HUES48 (cell line): ENCODE measurements around the gene CCDC60.

Experiments
- H3K27ac ChIP-seq: one replicate; pipeline ENCODE4 v1.7.0; 2013; ENCODE audit warnings: low read depth, low read length, inconsistent platforms
- H3K27me3 ChIP-seq: 2 replicates; pipeline ENCODE4 v1.6.1; 2013; ENCODE audit warnings: mild to moderate bottlenecking, low read length; ENCODE audit not compliant: control insufficient read depth, insufficient read depth
- H3K36me3 ChIP-seq: 2 replicates; pipeline ENCODE4 v1.6.1; 2013; ENCODE audit warnings: low read length; ENCODE audit not compliant: control insufficient read depth, insufficient read depth
- H3K4me1 ChIP-seq: 2 replicates; pipeline ENCODE4 v1.6.1; 2013; ENCODE audit warnings: mild to moderate bottlenecking, low read length; ENCODE audit not compliant: control insufficient read depth, insufficient read depth
- H3K4me3 ChIP-seq: 2 replicates; pipeline ENCODE4 v1.5.1; 2013; ENCODE audit warnings: mild to moderate bottlenecking, low read depth, low read length
- H3K9ac ChIP-seq: 2 replicates; pipeline ENCODE4 v1.6.1; 2013; ENCODE audit warnings: mild to moderate bottlenecking, low read depth, low read length, moderate library complexity
- H3K9me3 ChIP-seq: 2 replicates; pipeline ENCODE4 v1.6.1; 2013; ENCODE audit warnings: low read length; ENCODE audit not compliant: control insufficient read depth, insufficient read depth

Gene CCDC60

GRCh38 chr12:119308708-119309456, 25.6 kb upstream of the CCDC60 start:
- H3K27ac ChIP-seq: no peak overlapping the region
- no peak overlapping the region for H3K9ac ChIP-seq
- H3K4me3 ChIP-seq: no peak overlapping the region
- H3K9me3 ChIP-seq: no peaks in the 10 kb centered on the region
- H3K36me3 ChIP-seq: no peaks in the 10 kb centered on the region
- no peaks in the 10 kb centered on the region for H3K27me3 ChIP-seq
- H3K4me1 ChIP-seq: peaks cover 9% of the 10 kb centered on the region; the same call in 1 of the 2 replicates

- no peaks in the 10 kb centered on the region for H3K36me3 ChIP-seq
- no peak overlapping the region for H3K27ac ChIP-seq
- peaks cover 9% of the 10 kb centered on the region; the same call in 1 of the 2 replicates for H3K4me1 ChIP-seq
- no peak overlapping the region for H3K4me3 ChIP-seq
- no peaks in the 10 kb centered on the region for H3K9me3 ChIP-seq
- no peaks in the 10 kb centered on the region for H3K27me3 ChIP-seq
- H3K9ac ChIP-seq: no peak overlapping the region
Observed at GRCh38 chr12:119311878-119312277, 22.7 kb upstream of the CCDC60 start.

- Histone ChIP-seq H3K36me3 (no peaks in the 10 kb centered on the region), H3K27me3 (no peaks in the 10 kb centered on the region), H3K4me3 (no peak overlapping the region), H3K4me1 (peaks cover 9% of the 10 kb centered on the region; the same call in 1 of the 2 replicates), H3K27ac (no peak overlapping the region), H3K9ac (no peak overlapping the region), H3K9me3 (no peaks in the 10 kb centered on the region)
Observed at GRCh38 chr12:119312904-119313303, 21.6 kb upstream of the CCDC60 start.

- Histone ChIP-seq H3K27ac (no peak overlapping the region), H3K9me3 (no peaks in the 10 kb centered on the region), H3K27me3 (no peaks in the 10 kb centered on the region), H3K9ac (no peak overlapping the region), H3K4me1 (no peaks in the 10 kb centered on the region), H3K36me3 (no peaks in the 10 kb centered on the region), H3K4me3 (no peak overlapping the region)
Observed at GRCh38 chr12:119314290-119314689, 20.2 kb upstream of the CCDC60 start.

GRCh38 chr12:119319638-119320037, 14.9 kb upstream of the CCDC60 start:
- Histone ChIP-seq H3K27me3 (no peaks in the 10 kb centered on the region), H3K4me3 (no peak overlapping the region), H3K4me1 (no peaks in the 10 kb centered on the region), H3K9me3 (no peaks in the 10 kb centered on the region), H3K36me3 (no peaks in the 10 kb centered on the region), H3K9ac (no peak overlapping the region), H3K27ac (no peak overlapping the region)

GRCh38 chr12:119320678-119321077, 13.9 kb upstream of the CCDC60 start:
- H3K4me3 ChIP-seq: no peak overlapping the region
- no peaks in the 10 kb centered on the region for H3K4me1 ChIP-seq
- no peaks in the 10 kb centered on the region for H3K9me3 ChIP-seq
- H3K27me3 ChIP-seq: no peaks in the 10 kb centered on the region
- H3K36me3 ChIP-seq: no peaks in the 10 kb centered on the region
- H3K27ac ChIP-seq: no peak overlapping the region
- no peak overlapping the region for H3K9ac ChIP-seq

GRCh38 chr12:119322301-119322723, 12.2 kb upstream of the CCDC60 start:
- no peak overlapping the region for H3K4me3 ChIP-seq
- no peak overlapping the region for H3K9ac ChIP-seq
- no peaks in the 10 kb centered on the region for H3K9me3 ChIP-seq
- no peaks in the 10 kb centered on the region for H3K4me1 ChIP-seq
- H3K27ac ChIP-seq: no peak overlapping the region
- H3K36me3 ChIP-seq: no peaks in the 10 kb centered on the region
- no peaks in the 10 kb centered on the region for H3K27me3 ChIP-seq

GRCh38 chr12:119325813-119326212, 8.7 kb upstream of the CCDC60 start:
- Histone ChIP-seq H3K4me3 (no peak overlapping the region), H3K36me3 (no peaks in the 10 kb centered on the region), H3K27ac (no peak overlapping the region), H3K9ac (no peak overlapping the region), H3K4me1 (no peaks in the 10 kb centered on the region), H3K9me3 (no peaks in the 10 kb centered on the region), H3K27me3 (no peaks in the 10 kb centered on the region)

- H3K4me1 ChIP-seq: no peaks in the 10 kb centered on the region
- H3K9me3 ChIP-seq: no peaks in the 10 kb centered on the region
- H3K27me3 ChIP-seq: 0 out of 2 replicates have a peak, but pooled peaks cover 4% of the 10 kb centered on the region
- H3K9ac ChIP-seq: no peak overlapping the region
- H3K4me3 ChIP-seq: no peak overlapping the region
- H3K36me3 ChIP-seq: no peaks in the 10 kb centered on the region
- no peak overlapping the region for H3K27ac ChIP-seq
Observed at GRCh38 chr12:119326341-119326740, 8.2 kb upstream of the CCDC60 start.

- no peaks in the 10 kb centered on the region for H3K4me1 ChIP-seq
- H3K9me3 ChIP-seq: no peaks in the 10 kb centered on the region
- H3K4me3 ChIP-seq: no peak overlapping the region
- no peak overlapping the region for H3K27ac ChIP-seq
- H3K9ac ChIP-seq: no peak overlapping the region
- H3K27me3 ChIP-seq: peaks cover 14% of the 10 kb centered on the region; the same call in 1 of the 2 replicates
- no peaks in the 10 kb centered on the region for H3K36me3 ChIP-seq
Observed at GRCh38 chr12:119327471-119327870, 7.1 kb upstream of the CCDC60 start.

GRCh38 chr12:119328111-119328510, 6.4 kb upstream of the CCDC60 start:
- Histone ChIP-seq H3K27ac (no peak overlapping the region), H3K9ac (no peak overlapping the region), H3K36me3 (no peaks in the 10 kb centered on the region), H3K9me3 (no peaks in the 10 kb centered on the region), H3K27me3 (peaks cover 19% of the 10 kb centered on the region), H3K4me3 (no peak overlapping the region), H3K4me1 (no peaks in the 10 kb centered on the region)
